Activated CD4-positive, alpha-beta memory T cell treated with anti-CD3 and anti-CD28 coated beads for 36 hours (primary cell): ENCODE results near the gene AKNA. TPM values are rescaled to one million over a fixed set of nuclear protein-coding genes. Genes with fewer than 3 reads are reported as not detected.

Experiments used
- CTCF ChIA-PET: fragments of 350-600 bp; sonication (Branson Sonifier 250); formaldehyde crosslinking; loops from one replicate; lab custom pipeline; 2021; ENCODE audit warnings: antibody characterized with exemption, inconsistent platforms; lab: Charles Lee
- POLR2A ChIA-PET: fragments of 350-600 bp; sonication (Branson Sonifier 250); formaldehyde crosslinking; loops from one replicate; lab custom pipeline; 2021; ENCODE audit warnings: antibody characterized with exemption; lab: Charles Lee
- DNase-seq: peaks from one replicate; pipeline ENCODE4 v3.0.0-alpha.2; 2020
- H3K27ac Mint-ChIP-seq: one replicate; pipeline ENCODE4 v1.8.0; 2021; ENCODE audit warnings: mixed read lengths
- H3K27me3 Mint-ChIP-seq: one replicate; pipeline ENCODE4 v1.8.0; 2021; ENCODE audit warnings: mixed read lengths
- H3K36me3 Mint-ChIP-seq: one replicate; pipeline ENCODE4 v1.8.0; 2021; ENCODE audit warnings: mixed read lengths
- H3K4me1 Mint-ChIP-seq: one replicate; pipeline ENCODE4 v1.8.0; 2021; ENCODE audit warnings: low read depth, mixed read lengths
- H3K4me3 Mint-ChIP-seq: one replicate; pipeline ENCODE4 v1.8.0; 2021; ENCODE audit warnings: mild to moderate bottlenecking, mixed read lengths
- H3K9me3 Mint-ChIP-seq: one replicate; pipeline ENCODE4 v1.8.0; 2021; ENCODE audit warnings: mixed read lengths
- intact Hi-C: fragments of 100-400 bp; cut with micrococcal nuclease; formaldehyde crosslinking; loops from one replicate; pipeline ENCODE4 v1.15.1; 2023
- total RNA-seq, 2 experiments: library from RNA; stranded (reverse); gene quantifications; one replicate each; pipeline ENCODE4 v1.2.3, GENCODE V29; 2021

Gene AKNA
- total RNA-seq, 2 experiments from 2014 or later = 127 to 130 TPM

DNA sequence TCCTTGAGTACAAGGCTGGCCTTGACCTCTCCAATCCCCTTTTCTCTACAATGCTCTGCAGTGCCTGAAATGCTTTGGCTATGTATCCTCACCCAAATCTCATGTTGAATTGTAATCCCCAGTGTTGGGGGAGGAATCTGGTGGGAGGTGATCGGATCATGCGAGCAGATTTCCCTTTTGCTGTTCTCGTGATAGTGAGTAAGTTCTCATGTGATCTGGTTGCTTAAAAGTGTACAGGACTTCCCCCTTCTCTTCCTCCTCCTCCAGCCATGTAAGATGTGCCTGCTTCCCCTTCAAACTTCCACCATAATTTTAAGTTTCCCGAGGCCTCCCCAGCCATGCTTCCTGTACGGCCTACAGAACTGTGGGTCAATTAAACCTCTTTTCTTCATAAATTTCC is 28.5 kb upstream of the AKNA start:
- H3K36me3 Mint-ChIP-seq = no peaks in the 10 kb centered on the region
- CTCF ChIA-PET = interaction anchor here (3.9 kb wide), 1 partner anchor 11 kb away, joined by 22 read pairs; no protein-coding TSS in a partner anchor
- intact Hi-C loops = no loop called here
- POLR2A ChIA-PET = no interaction called here
- no peak for DNase-seq
- no peak overlapping the region for H3K4me3 Mint-ChIP-seq
- no peaks in the 10 kb centered on the region for H3K9me3 Mint-ChIP-seq
- no peaks in the 10 kb centered on the region for H3K27me3 Mint-ChIP-seq
- no peak overlapping the region for H3K27ac Mint-ChIP-seq
- H3K4me1 Mint-ChIP-seq = peaks cover 12% of the 10 kb centered on the region

DNA sequence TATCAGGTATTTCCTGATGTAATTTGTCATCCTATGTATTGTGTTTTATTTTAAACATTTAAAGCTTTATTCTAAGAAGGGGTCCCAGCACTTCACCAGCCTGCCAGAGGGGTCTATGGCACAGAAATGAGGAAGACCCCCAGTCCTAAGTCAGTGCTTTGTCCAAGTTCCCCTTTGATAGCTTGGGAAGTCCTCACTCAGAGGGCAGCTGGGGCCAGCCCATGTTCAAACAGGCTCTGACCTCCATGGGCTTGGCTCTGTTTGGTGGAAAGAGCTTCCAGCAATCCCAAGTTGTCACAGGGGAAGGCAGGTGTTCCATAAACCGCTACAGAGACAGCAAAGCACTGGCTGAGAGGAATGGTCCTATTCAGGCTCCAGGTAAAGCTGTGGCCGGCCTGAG is 26.6 kb upstream of the AKNA start:
- CTCF ChIA-PET = interaction anchor here (1.7 to 3.2 kb wide), 4 partner anchors 8 to 239 kb away, joined by 5 to 26 read pairs (median 7); no protein-coding TSS in a partner anchor
- no peak for DNase-seq

DNA sequence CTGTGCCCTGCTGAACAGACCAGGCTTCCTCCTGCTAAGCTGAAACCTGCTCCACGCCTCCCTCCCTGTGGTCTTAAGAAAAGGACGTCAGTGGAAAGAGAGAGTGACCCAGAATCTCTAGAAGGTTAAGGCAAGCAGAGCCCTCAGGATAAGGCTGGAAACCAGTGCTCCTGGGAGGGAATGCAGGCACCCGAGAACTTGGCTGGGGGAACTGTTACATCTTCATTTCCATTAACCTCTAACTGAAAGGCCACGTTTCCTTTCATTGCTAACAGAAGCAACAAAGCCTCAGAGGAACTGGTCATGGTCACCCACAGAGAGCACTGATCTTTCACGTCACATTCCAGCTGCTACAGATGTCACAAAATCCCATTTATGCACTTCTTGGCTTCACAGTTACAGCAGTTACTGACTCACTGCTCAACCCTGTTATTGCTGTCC is 26.1 kb upstream of the AKNA start:
- intact Hi-C loops = no loop called here
- Mint-ChIP-seq H3K4me1 (peaks cover 12% of the 10 kb centered on the region), H3K36me3 (no peaks in the 10 kb centered on the region), H3K9me3 (no peaks in the 10 kb centered on the region), H3K4me3 (no peak overlapping the region), H3K27me3 (no peaks in the 10 kb centered on the region), H3K27ac (no peak overlapping the region)
- POLR2A ChIA-PET = interaction anchor here (1.0 kb wide), 1 partner anchor 8 kb away, joined by 3 read pairs; no protein-coding TSS in a partner anchor
- CTCF ChIA-PET = interaction anchor here (1.1 to 3.2 kb wide), 5 partner anchors 8 to 248 kb away, joined by 4 to 26 read pairs (median 5); no protein-coding TSS in a partner anchor
- no peak for DNase-seq

More for the DNA sequence above, 26.6 kb upstream of the AKNA start:
- Mint-ChIP-seq H3K36me3 (no peaks in the 10 kb centered on the region), H3K27me3 (no peaks in the 10 kb centered on the region), H3K9me3 (no peaks in the 10 kb centered on the region), H3K4me1 (peaks cover 12% of the 10 kb centered on the region), H3K27ac (no peak overlapping the region), H3K4me3 (no peak overlapping the region)
- POLR2A ChIA-PET = interaction anchor here (1.0 kb wide), 1 partner anchor 8 kb away, joined by 3 read pairs; no protein-coding TSS in a partner anchor
- intact Hi-C loops = no loop called here

DNA sequence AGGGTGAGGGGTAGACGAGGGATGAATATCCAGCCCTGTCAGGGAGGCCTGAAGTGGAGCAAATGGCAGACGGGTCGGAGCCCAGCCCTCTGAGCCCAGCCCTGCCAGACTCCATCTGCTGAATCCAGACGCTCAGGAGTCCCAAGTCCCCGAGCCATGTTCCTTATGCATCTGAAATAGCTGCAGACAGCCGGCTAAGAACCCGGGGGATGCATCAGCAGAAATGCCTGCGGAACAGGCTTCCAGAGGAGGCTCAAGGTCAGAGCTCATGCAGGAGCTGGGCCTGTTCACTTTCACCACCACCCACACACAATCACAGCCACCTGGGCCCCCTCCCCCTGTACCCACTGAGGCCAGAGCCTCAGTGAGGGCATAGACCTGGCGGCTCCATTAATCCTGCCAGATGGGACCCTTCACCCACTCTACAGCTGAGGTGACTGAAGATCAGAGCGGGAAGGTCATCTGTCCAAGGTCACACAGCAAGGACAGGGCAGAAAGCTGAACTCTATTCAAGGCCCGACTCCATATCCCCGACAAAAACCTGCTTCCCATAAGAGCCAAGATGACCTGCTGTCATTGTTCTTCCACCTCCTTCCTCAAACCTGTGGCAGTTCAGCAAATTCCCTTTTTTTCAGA is 24.4 kb upstream of the AKNA start:
- Mint-ChIP-seq H3K27ac (no peak overlapping the region), H3K4me3 (no peak overlapping the region), H3K36me3 (no peaks in the 10 kb centered on the region), H3K27me3 (no peaks in the 10 kb centered on the region), H3K4me1 (no peaks in the 10 kb centered on the region), H3K9me3 (no peaks in the 10 kb centered on the region)
- ChIA-PET POLR2A (no interaction called here), CTCF (interaction anchor here (13.3 kb wide), 1 partner anchor 241 kb away, joined by 329 read pairs; no protein-coding TSS in a partner anchor)
- intact Hi-C loops = no loop called here
- DNase-seq = no peak

DNA sequence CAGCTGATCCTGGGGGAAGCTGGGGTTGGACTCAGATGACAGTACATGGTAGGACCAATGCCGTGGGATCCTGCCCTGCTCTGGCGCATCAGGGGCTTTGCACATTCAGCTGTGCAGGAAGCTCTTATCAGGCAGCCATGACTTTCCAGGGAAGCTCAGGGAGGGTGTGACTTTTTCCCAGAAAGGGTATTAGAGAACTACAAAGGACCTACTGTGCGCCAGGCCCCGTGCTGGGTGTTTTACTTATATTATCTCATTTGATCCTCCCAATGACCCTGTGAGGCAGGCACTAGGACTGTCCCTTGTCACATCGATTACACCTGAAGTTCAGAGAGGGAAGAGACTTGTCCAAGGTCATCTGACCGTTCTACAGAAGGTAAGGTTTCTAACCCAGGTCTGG is 23.7 kb upstream of the AKNA start:
- intact Hi-C loops = no loop called here
- POLR2A ChIA-PET = no interaction called here

DNA sequence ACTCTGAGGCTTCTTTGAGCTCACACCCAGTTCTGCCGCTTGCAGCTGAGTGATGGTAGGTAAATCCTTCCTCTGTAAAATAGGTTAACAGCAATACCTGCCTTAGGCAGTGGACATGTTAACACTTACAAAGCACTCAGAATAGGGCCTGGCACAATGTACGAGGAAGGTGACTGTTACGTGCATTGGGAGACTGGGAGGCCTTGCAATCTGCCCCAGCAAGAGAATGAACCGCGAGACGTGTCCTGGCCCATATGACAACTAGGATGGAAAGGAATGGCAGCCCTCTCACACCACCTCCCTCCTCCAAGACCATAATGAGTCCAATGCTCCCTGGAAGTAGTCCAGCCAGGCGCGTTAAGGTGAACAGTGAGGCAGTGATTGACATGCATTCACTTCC is 23.1 kb upstream of the AKNA start:
- H3K36me3 Mint-ChIP-seq = no peaks in the 10 kb centered on the region
- CTCF ChIA-PET = interaction anchor here (13.3 kb wide), 1 partner anchor 242 kb away, joined by 329 read pairs; no protein-coding TSS in a partner anchor
- POLR2A ChIA-PET = no interaction called here
- H3K27ac Mint-ChIP-seq = no peak overlapping the region
- no peak overlapping the region for H3K4me3 Mint-ChIP-seq
- no peaks in the 10 kb centered on the region for H3K4me1 Mint-ChIP-seq
- H3K9me3 Mint-ChIP-seq = no peaks in the 10 kb centered on the region
- intact Hi-C loops = no loop called here
- no peaks in the 10 kb centered on the region for H3K27me3 Mint-ChIP-seq
- DNase-seq = no peak

More for the DNA sequence above, 23.7 kb upstream of the AKNA start:
- H3K9me3 Mint-ChIP-seq = no peaks in the 10 kb centered on the region
- CTCF ChIA-PET = interaction anchor here (13.3 kb wide), 1 partner anchor 242 kb away, joined by 329 read pairs; no protein-coding TSS in a partner anchor
- H3K4me3 Mint-ChIP-seq = no peak overlapping the region
- no peaks in the 10 kb centered on the region for H3K4me1 Mint-ChIP-seq
- H3K36me3 Mint-ChIP-seq = no peaks in the 10 kb centered on the region
- DNase-seq = no peak
- H3K27me3 Mint-ChIP-seq = no peaks in the 10 kb centered on the region
- H3K27ac Mint-ChIP-seq = no peak overlapping the region

DNA sequence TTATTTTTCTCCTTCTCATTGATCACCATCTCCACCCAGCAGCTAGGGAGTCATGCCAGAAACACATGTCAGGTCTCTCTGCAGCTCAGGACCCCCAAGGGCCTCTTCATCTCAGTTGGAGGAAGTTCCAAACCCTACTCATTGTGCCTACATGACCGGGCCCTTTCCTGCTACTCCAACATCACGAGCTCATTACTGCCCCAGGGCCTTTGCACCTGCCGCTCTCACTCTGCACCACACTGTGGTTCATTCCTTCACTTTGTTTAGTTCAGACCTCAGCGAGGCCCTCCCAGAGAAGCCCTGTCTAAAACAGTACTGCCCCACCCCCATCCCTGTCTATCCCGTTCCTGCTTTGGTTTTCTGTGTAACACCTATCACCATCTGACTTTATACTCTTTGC is 22.1 kb upstream of the AKNA start:
- Mint-ChIP-seq H3K9me3 (no peaks in the 10 kb centered on the region), H3K27me3 (no peaks in the 10 kb centered on the region), H3K4me1 (peaks cover 4% of the 10 kb centered on the region), H3K27ac (no peak overlapping the region), H3K36me3 (no peaks in the 10 kb centered on the region), H3K4me3 (no peak overlapping the region)
- POLR2A ChIA-PET = no interaction called here
- intact Hi-C loops = loop anchor here (5.0 kb wide), 1 partner anchor 42 kb away; no protein-coding TSS in a partner anchor
- CTCF ChIA-PET = interaction anchor here (0.7 to 13.3 kb wide), 2 partner anchors 76 to 243 kb away, joined by 4 to 329 read pairs; no protein-coding TSS in a partner anchor
- DNase-seq = no peak

DNA sequence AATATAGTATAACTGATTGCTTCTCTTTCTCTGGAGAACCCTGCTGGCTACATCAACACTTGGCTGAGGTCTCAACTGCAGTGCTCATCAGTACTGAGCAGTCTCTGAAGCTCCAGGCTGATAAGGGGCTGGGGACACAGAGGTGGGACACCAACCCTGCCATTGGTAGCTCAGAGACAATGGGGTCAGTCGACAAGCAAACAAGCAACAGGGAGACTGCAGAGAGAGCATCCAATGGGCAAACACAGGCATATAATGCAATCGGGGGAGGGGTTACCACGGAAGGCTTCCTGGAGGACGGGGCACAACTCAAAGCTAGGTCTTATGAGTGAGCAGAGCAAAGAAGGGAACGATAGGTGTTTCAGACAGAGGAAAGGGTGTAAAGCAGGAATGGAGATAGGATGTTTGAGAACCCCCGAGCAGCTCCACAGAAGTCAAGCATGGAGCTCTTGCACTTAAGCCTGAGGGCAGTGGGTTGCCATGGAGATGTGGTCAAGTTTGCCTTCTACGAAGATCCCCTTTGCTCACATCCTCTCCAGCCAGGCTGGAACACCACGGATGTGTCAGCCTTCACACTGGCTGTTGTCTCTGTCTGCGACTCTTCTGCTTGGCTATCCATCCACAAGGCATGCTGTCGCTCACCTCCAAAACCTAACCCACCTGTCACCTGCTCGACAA is 21.5 kb upstream of the AKNA start:
- Mint-ChIP-seq H3K4me3 (no peak overlapping the region), H3K27ac (no peak overlapping the region), H3K27me3 (no peaks in the 10 kb centered on the region), H3K4me1 (peaks cover 4% of the 10 kb centered on the region), H3K9me3 (no peaks in the 10 kb centered on the region), H3K36me3 (no peaks in the 10 kb centered on the region)
- ChIA-PET CTCF (interaction anchor here (0.6 to 13.3 kb wide), 6 partner anchors 9 to 251 kb away, joined by 3 to 329 read pairs (median 3); no protein-coding TSS in a partner anchor), POLR2A (interaction anchor here (1.3 kb wide), 1 partner anchor 71 kb away, joined by 3 read pairs; no protein-coding TSS in a partner anchor)
- no peak for DNase-seq
- intact Hi-C loops = loop anchor here (5.0 kb wide), 1 partner anchor 43 kb away; no protein-coding TSS in a partner anchor

DNA sequence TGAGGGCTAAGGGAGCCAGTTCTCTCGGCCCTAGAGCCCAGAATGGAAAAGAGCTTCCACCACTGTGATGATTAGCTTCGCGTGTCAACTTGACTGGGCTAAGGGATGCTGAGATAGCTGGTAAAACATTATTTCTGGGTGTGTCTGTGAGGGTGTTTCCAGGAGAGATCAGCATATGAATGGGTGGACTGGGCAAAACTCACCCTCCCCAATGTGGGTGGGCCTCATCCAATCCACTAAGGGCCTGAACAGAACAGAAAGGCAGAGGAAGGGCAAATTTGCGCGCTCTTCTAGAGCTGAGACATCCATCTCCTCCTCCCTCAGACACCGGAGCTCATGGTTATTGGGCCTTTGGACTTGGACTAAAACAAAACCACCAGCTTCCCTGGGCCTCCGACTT is 20.9 kb upstream of the AKNA start:
- no peaks in the 10 kb centered on the region for H3K27me3 Mint-ChIP-seq
- H3K36me3 Mint-ChIP-seq = no peaks in the 10 kb centered on the region
- intact Hi-C loops = loop anchor here (5.0 kb wide), 1 partner anchor 44 kb away; no protein-coding TSS in a partner anchor
- no peak for DNase-seq
- H3K9me3 Mint-ChIP-seq = no peaks in the 10 kb centered on the region
- ChIA-PET POLR2A (interaction anchor here (1.3 kb wide), 1 partner anchor 70 kb away, joined by 3 read pairs; no protein-coding TSS in a partner anchor), CTCF (interaction anchor here (0.6 to 13.3 kb wide), 6 partner anchors 9 to 252 kb away, joined by 3 to 329 read pairs (median 3); no protein-coding TSS in a partner anchor)
- H3K27ac Mint-ChIP-seq = no peak overlapping the region
- peaks cover 4% of the 10 kb centered on the region for H3K4me1 Mint-ChIP-seq
- H3K4me3 Mint-ChIP-seq = no peak overlapping the region

DNA sequence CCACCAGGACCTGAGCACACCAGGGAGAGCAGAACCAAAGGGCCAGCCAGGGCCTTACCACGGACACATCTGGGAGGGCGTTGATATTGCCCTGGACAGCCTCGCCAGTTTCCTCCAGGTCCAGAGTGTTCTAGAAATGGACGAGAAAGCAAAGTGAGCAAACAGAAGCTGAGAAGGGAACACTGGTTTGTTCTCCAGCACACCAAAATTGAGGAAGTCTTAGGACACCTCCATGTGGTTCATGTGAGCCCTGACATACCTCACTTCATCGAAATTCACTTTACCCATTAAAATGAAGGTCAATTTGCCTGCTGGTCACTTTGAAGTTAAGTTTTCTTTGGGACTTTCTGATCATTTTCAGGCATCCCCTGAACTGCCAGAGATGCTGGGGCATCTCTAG is 20.1 kb upstream of the AKNA start:
- no peaks in the 10 kb centered on the region for H3K9me3 Mint-ChIP-seq
- no peaks in the 10 kb centered on the region for H3K27me3 Mint-ChIP-seq
- H3K4me1 Mint-ChIP-seq = peaks cover 4% of the 10 kb centered on the region
- intact Hi-C loops = loop anchor here (5.0 kb wide), 1 partner anchor 44 kb away; no protein-coding TSS in a partner anchor
- DNase-seq = no peak
- POLR2A ChIA-PET = no interaction called here
- CTCF ChIA-PET = interaction anchor here (0.8 to 13.3 kb wide), 4 partner anchors 10 to 253 kb away, joined by 3 to 329 read pairs (median 3); no protein-coding TSS in a partner anchor
- H3K27ac Mint-ChIP-seq = no peak overlapping the region
- H3K4me3 Mint-ChIP-seq = no peak overlapping the region
- no peaks in the 10 kb centered on the region for H3K36me3 Mint-ChIP-seq

DNA sequence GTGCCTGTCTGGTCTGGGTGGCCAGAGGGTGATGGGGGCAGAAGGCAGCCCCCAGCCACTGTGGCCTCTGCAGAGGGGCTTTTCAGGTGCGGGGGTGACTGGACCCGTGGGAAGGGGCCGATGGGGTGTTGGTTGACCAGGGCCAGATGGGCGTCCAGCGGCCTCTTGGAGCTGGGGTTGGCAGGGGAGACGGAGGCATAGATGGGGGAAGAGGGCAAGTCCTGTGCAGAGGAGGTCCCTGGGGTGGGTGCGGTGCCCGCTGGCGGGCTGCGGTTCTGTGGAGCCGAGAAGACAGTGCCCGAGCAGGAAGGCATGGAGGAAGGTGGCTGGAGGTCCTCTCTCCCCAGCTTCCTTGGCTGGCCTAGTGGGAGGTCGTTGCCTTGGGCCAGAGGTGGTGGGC is 18.7 kb upstream of the AKNA start:
- Mint-ChIP-seq H3K27me3 (no peaks in the 10 kb centered on the region), H3K27ac (no peak overlapping the region), H3K4me3 (no peak overlapping the region), H3K36me3 (no peaks in the 10 kb centered on the region), H3K9me3 (no peaks in the 10 kb centered on the region), H3K4me1 (peaks cover 4% of the 10 kb centered on the region)
- no peak for DNase-seq
- intact Hi-C loops = loop anchor here (5.0 kb wide), 1 partner anchor 46 kb away; no protein-coding TSS in a partner anchor
- CTCF ChIA-PET = interaction anchor here (0.8 to 13.3 kb wide), 35 partner anchors 8 to 1118 kb away, joined by 3 to 329 read pairs (median 6); partner anchors contain the start of genes AKNA and TEX53
- POLR2A ChIA-PET = interaction anchor here (1.1 to 1.4 kb wide), 2 partner anchors 8 to 247 kb away, joined by 3 to 4 read pairs; no protein-coding TSS in a partner anchor
